Measurements from ENCODE around the gene HUWE1.
A peak's percentile ranks its signal among the peaks of the same experiment; 100 is the strongest.

Gene HUWE1

DNA sequence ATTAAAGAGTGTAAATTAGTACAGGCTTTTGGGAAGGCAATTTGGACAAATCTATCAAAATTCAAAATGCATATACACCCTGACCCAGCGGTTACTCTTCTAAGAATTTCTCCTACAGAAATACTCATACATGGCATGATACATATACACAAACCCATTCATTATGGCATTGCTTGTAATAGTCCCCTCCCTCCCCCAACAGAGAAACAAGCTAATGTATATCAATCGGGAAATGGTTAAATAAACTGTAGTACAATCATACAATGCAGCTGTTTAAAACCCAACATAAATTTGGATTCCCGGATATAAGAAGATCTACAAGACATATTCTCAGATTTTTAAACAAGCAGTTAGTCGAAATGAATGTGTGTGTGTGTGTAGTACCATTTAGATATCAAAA lies 808 bp downstream of the HUWE1 start:
- peaks cover 0 to 3% of the 10 kb centered on the region in 2 experiments for H3K27me3 ChIP-seq (ENCODE audit: control insufficient read depth in 1 of 2, insufficient read depth in 1 of 2, low read length in 2 of 2)
- WGBS = 0% methylated on average over 1 of the region's 4 CpGs
- peak overlapping the region; percentile 71 to 79 for H3K4me3 ChIP-seq (ENCODE audit: insufficient read depth in 1 of 2, low read depth in 1 of 2, low read length in 2 of 2)
- H4K91ac ChIP-seq (ENCODE audit: low read length) = no peak overlapping the region
- H3K14ac ChIP-seq (ENCODE audit: low read length in 2 of 2) = no peak overlapping the region
- no peak overlapping the region for H3K4ac ChIP-seq (ENCODE audit: low read depth in 1 of 2, low read length in 2 of 2)
- H3K79me1 ChIP-seq (replicated peaks; ENCODE audit: low read length, poor library complexity, severe bottlenecking) = no peaks in the 10 kb centered on the region
- no peak overlapping the region for H4K8ac ChIP-seq (ENCODE audit: low read length)
- H3K9ac ChIP-seq (ENCODE audit: low read length) = peak overlapping the region; percentile 98
- no peak overlapping the region for H2AK5ac ChIP-seq (ENCODE audit: low read length, severe bottlenecking)
- H2BK15ac ChIP-seq (ENCODE audit: low read depth, poor library complexity, severe bottlenecking) = no peak overlapping the region
- DNase-seq = no peak
- H3K4me2 ChIP-seq (ENCODE audit: low read length, poor library complexity, severe bottlenecking) = peak overlapping the region; percentile 37
- no peak overlapping the region for H2BK5ac ChIP-seq (ENCODE audit: low read depth, low read length, poor library complexity, severe bottlenecking)
- H3K23ac ChIP-seq (ENCODE audit: low read length in 2 of 2) = no peak overlapping the region
- H2AFZ ChIP-seq (ENCODE audit: low read depth, low read length) = no peak overlapping the region
- H3K36me3 ChIP-seq (ENCODE audit: control insufficient read depth in 1 of 2, insufficient read depth in 2 of 2, low read depth in 1 of 2, low read length in 2 of 2) = peaks cover 0 to 9% of the 10 kb centered on the region in 2 experiments
- no peak overlapping the region for H2BK12ac ChIP-seq (ENCODE audit: low read length in 2 of 2)
- H2BK120ac ChIP-seq (ENCODE audit: low read depth, low read length) = no peak overlapping the region
- H3K4me1 ChIP-seq (ENCODE audit: control insufficient read depth, insufficient read depth, low read depth, low read length) = peaks cover 1% of the 10 kb centered on the region
- H3K27ac ChIP-seq (ENCODE audit: low read length, poor library complexity, severe bottlenecking) = peak overlapping the region; percentile 69
- H3K9me3 ChIP-seq (ENCODE audit: control insufficient read depth, low read length) = no peaks in the 10 kb centered on the region
- H3K18ac ChIP-seq (ENCODE audit: low read depth in 1 of 2, low read length in 2 of 2) = peak overlapping the region in 1 of 2 experiments; percentile 43

DNA sequence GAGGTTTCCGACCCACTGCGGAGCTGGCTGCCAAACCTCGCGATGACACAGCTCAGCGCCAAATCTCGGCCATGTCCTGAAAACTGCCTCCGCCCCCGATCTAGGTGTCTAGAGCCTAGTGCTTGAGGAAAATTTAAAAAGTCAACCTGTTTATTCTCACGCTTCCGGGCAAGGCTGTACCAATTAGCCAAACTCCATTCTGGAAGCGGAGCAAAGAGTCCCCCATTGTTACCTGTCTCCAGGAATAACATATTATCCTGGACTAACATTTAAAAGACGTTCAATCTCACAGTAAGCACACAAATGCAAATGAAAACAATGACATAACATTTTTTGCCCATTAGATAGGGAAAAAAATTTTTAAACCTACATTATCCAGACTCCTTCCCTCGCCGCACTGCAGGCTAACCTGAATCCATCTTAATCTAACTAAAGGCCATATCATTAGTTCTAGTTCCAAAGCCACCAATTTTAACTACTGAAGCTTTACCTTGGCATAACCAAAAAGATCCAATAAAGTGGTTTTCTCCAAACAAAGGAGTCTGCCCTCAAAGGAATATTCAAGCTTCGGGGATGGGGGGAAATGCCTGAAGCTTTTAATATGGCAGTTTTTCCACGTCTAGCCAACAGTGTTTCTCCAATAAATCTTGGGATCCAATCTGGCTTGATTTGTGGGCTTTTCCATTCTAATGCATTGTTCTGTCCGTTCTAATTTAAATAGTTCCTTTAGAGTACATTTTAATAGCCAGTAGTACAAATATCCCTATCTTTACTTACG lies 1.9 kb downstream of the HUWE1 start:
- 0% methylated on average over 15 of the region's 18 CpGs for WGBS
- peaks cover 0 to 20% of the 10 kb centered on the region in 2 experiments for H3K36me3 ChIP-seq (ENCODE audit: control insufficient read depth in 1 of 2, insufficient read depth in 2 of 2, low read depth in 1 of 2, low read length in 2 of 2)
- peak overlapping the region in 1 of 2 experiments; percentile 79 for H3K4me3 ChIP-seq (ENCODE audit: insufficient read depth in 1 of 2, low read depth in 1 of 2, low read length in 2 of 2)
- H2AFZ ChIP-seq (ENCODE audit: low read depth, low read length) = no peak overlapping the region
- peak overlapping the region; percentile 39 for H3K4me2 ChIP-seq (ENCODE audit: low read length, poor library complexity, severe bottlenecking)
- H3K79me1 ChIP-seq (replicated peaks; ENCODE audit: low read length, poor library complexity, severe bottlenecking) = no peaks in the 10 kb centered on the region
- no peak overlapping the region for H2BK15ac ChIP-seq (ENCODE audit: low read depth, poor library complexity, severe bottlenecking)
- H3K9ac ChIP-seq (ENCODE audit: low read length) = peak overlapping the region; percentile 98
- H2AK5ac ChIP-seq (ENCODE audit: low read length, severe bottlenecking) = no peak overlapping the region
- H4K91ac ChIP-seq (ENCODE audit: low read length) = no peak overlapping the region
- H3K18ac ChIP-seq (ENCODE audit: low read depth in 1 of 2, low read length in 2 of 2) = no peak overlapping the region
- no peak overlapping the region for H3K23ac ChIP-seq (ENCODE audit: low read length in 2 of 2)
- no peak overlapping the region for H3K14ac ChIP-seq (ENCODE audit: low read length in 2 of 2)
- peak overlapping the region; percentile 92 for H3K27ac ChIP-seq (ENCODE audit: low read length, poor library complexity, severe bottlenecking)
- no peak overlapping the region for H2BK120ac ChIP-seq (ENCODE audit: low read depth, low read length)
- DNase-seq = no peak
- H4K8ac ChIP-seq (ENCODE audit: low read length) = no peak overlapping the region
- H3K9me3 ChIP-seq (ENCODE audit: control insufficient read depth, low read length) = no peaks in the 10 kb centered on the region
- no peak overlapping the region for H2BK12ac ChIP-seq (ENCODE audit: low read length in 2 of 2)
- peaks cover 0 to 3% of the 10 kb centered on the region in 2 experiments for H3K27me3 ChIP-seq (ENCODE audit: control insufficient read depth in 1 of 2, insufficient read depth in 1 of 2, low read length in 2 of 2)
- no peak overlapping the region for H2BK5ac ChIP-seq (ENCODE audit: low read depth, low read length, poor library complexity, severe bottlenecking)
- peaks cover 1% of the 10 kb centered on the region for H3K4me1 ChIP-seq (ENCODE audit: control insufficient read depth, insufficient read depth, low read depth, low read length)
- H3K4ac ChIP-seq (ENCODE audit: low read depth in 1 of 2, low read length in 2 of 2) = peak overlapping the region in 1 of 2 experiments; percentile 37

DNA sequence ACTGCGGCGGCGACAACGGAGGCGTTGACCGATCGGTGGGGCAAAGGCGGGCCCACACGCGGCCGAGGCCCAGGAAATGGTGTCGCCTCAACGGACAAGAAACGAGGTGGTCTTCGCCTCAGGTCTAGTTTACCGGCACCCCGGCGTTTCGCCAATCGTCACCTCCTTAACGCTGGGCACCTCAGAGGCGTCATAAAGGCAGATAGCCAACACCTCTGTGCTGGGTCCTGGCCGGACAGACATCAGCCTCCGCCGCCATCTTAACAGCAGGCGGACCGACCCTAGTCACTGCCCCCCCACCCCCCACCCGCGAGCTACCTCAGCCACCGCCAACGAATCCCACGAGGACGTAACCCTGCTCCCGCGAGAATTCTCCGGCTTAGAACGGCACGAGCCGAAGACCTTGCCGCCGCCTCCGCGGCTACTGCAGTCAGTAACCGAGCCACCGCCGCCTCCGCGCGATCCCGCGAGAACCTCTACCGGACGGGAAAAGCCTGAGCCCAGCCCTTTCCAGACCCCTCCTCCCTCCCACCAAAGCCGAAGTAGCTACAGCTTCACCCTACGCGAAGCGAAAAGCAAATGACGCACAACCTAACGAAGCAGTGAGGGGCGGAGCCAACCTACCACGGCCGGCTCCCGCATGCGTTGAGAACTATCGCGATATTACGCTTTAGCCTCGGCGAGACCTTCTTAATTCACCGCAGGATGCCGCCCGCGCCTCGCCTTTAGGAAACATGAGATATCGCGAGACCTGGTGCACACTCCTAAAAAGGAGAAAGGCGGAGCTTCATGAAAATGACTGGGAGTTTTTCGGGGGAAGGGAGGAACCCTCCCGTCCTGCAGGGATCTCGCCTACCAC lies 2.7 kb downstream of the HUWE1 start:
- no peak overlapping the region for H3K4me2 ChIP-seq (ENCODE audit: low read length, poor library complexity, severe bottlenecking)
- no peaks in the 10 kb centered on the region for H3K9me3 ChIP-seq (ENCODE audit: control insufficient read depth, low read length)
- peak overlapping the region; percentile 49 for H2BK120ac ChIP-seq (ENCODE audit: low read depth, low read length)
- DNase-seq = peak; percentile 98
- H3K4me1 ChIP-seq (ENCODE audit: control insufficient read depth, insufficient read depth, low read depth, low read length) = peaks cover 1% of the 10 kb centered on the region
- H2BK15ac ChIP-seq (ENCODE audit: low read depth, poor library complexity, severe bottlenecking) = no peak overlapping the region
- H3K4ac ChIP-seq (ENCODE audit: low read depth in 1 of 2, low read length in 2 of 2) = peak overlapping the region; percentile 0 to 24
- no peak overlapping the region for H2AK5ac ChIP-seq (ENCODE audit: low read length, severe bottlenecking)
- H4K91ac ChIP-seq (ENCODE audit: low read length) = peak overlapping the region; percentile 89
- H3K79me1 ChIP-seq (replicated peaks; ENCODE audit: low read length, poor library complexity, severe bottlenecking) = no peaks in the 10 kb centered on the region
- H2BK5ac ChIP-seq (ENCODE audit: low read depth, low read length, poor library complexity, severe bottlenecking) = peak overlapping the region; percentile 9
- H2AFZ ChIP-seq (ENCODE audit: low read depth, low read length) = no peak overlapping the region
- H3K36me3 ChIP-seq (ENCODE audit: control insufficient read depth in 1 of 2, insufficient read depth in 2 of 2, low read depth in 1 of 2, low read length in 2 of 2) = peaks cover 0 to 26% of the 10 kb centered on the region in 2 experiments
- H3K4me3 ChIP-seq (ENCODE audit: insufficient read depth in 1 of 2, low read depth in 1 of 2, low read length in 2 of 2) = peak overlapping the region; percentile 66 to 79
- no peak overlapping the region for H3K23ac ChIP-seq (ENCODE audit: low read length in 2 of 2)
- peak overlapping the region; percentile 98 for H3K9ac ChIP-seq (ENCODE audit: low read length)
- peak overlapping the region in 1 of 2 experiments; percentile 59 for H3K14ac ChIP-seq (ENCODE audit: low read length in 2 of 2)
- H2BK12ac ChIP-seq (ENCODE audit: low read length in 2 of 2) = no peak overlapping the region
- peak overlapping the region; percentile 82 for H3K27ac ChIP-seq (ENCODE audit: low read length, poor library complexity, severe bottlenecking)
- H4K8ac ChIP-seq (ENCODE audit: low read length) = peak overlapping the region; percentile 94
- WGBS = under 1% methylated on average over 69 of the region's 80 CpGs
- H3K27me3 ChIP-seq (ENCODE audit: control insufficient read depth in 1 of 2, insufficient read depth in 1 of 2, low read length in 2 of 2) = peaks cover 0 to 3% of the 10 kb centered on the region in 2 experiments
- H3K18ac ChIP-seq (ENCODE audit: low read depth in 1 of 2, low read length in 2 of 2) = peak overlapping the region; percentile 29 to 45
